GM18868 (cell line): ENCODE data around the gene MROH9.
A peak's percentile ranks its signal among the peaks of the same experiment; 100 is the strongest.

Experiments
- ATAC-seq: cut with Tn5 transposase; IDR thresholded peaks from one replicate; pipeline ENCODE4 v1.9.1; 2021; ENCODE audit warnings: mild to moderate bottlenecking, moderate library complexity; ENCODE audit not compliant: unreplicated experiment

MROH9 gene

GRCh38 chr1:170964506-170964905 is 29.2 kb downstream of the MROH9 start:
- no peak for ATAC-seq

GRCh38 chr1:170967042-170967910 is 31.9 kb downstream of the MROH9 start:
- peak; percentile 87 for ATAC-seq

DNA sequence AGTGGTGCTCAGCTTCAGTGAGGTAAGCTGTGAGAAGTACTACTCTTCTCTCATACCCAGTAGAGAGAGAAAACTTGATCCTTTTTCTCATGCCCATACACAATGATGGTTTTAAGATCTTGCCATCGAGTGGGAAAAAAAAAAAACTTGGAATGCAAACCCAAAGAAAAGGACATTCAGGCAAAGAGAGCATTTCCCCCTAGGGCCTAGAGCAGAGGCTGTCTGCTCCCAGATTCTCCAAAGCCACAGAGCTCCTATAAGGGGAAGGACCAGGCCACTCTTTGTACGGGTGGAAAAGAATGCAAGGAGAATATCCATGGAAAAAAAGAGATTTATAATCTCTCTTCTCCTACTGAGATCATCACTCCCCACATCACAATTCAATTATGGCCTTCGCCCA is 34.9 kb downstream of the MROH9 start:
- no peak for ATAC-seq

GRCh38 chr1:170978371-170978910 is 43.1 kb downstream of the MROH9 start:
- no peak for ATAC-seq

DNA sequence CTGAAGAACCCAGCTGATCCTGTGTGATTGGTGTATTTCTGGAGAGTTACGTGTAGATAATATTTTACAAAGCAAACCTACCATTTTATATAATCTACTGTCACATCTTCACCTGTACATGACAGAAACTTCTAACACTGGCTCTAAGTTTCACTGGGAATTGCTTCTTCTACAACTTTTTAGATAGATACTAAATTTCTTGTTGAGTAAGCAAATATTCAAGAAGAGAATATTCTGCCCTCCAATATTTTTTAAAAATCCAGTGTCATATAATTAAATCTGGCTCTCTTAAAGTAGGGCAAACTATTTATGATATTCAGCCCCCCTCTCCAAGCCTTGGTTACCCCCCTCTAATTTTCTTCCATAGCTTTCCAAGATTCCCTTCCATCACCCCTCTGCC is 50.1 kb downstream of the MROH9 start:
- no peak for ATAC-seq

- ATAC-seq = no peak
These were observed 51.6 kb downstream of the MROH9 start for GRCh38 chr1:170986901-170987300.

GRCh38 chr1:170987424-170987823 is 52.1 kb downstream of the MROH9 start:
- no peak for ATAC-seq

- no peak for ATAC-seq
These were observed 57.8 kb downstream of the MROH9 start for GRCh38 chr1:170993151-170993550.

GRCh38 chr1:170993717-170994116 is 58.4 kb downstream of the MROH9 start:
- ATAC-seq = no peak

DNA sequence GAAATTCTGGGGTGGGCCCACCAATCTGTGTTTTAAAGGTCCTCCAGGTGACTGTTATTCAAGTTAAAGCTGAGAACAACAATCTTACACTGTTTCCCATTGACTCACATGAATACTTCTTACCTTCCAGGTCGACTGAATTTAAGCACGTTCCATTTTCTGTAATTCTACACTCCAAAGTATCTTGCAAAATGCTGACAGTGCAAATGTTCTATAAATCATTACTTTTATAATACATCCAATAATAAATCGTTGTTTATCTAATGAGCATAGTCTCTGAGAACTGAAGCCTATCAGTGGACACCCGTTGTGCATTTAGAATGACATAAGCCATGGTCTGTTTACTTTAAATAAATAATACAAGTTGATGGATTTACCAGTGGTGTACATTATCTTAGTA is 79.5 kb downstream of the MROH9 start:
- no peak for ATAC-seq

DNA sequence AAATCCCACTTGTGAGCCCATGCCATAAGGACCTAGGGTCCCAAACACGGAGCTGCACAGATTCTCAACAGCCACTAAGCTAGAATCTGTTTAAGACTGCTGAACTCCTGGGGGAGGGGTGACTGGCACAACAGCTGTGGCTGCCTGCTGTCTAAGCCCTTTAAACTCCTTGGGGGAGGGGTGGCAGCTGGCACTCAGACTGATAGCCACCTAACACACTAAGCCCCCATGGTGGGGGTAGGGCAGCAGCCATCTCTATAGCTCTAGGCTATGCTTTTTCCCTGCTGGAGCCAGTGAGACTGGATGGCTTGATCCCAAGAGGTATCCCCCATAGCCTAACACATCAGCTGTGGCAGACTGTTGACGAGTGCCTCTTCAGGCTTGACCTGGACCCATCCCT is 82.1 kb downstream of the MROH9 start:
- ATAC-seq = no peak

DNA sequence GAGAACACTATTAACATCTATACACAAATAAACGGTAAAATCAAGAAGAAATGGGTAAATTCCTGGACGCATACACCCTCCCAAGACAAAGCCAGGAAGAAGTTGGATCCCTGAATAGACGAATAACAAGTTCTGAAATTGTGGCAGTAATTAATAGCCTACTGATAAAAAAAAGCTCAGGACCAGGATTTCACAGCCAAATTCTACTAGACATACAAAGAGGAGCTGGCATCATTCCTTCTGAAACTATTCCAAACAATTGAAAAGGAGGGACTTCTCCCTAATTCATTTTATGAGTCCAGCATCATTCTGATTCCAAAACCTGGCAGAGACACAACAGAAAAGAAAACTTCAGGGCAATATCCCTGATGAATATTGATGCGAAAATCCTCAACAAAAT is 84.6 kb downstream of the MROH9 start:
- ATAC-seq = no peak

GRCh38 chr1:171032822-171033702 is 97.7 kb downstream of the MROH9 start:
- no peak for ATAC-seq

DNA sequence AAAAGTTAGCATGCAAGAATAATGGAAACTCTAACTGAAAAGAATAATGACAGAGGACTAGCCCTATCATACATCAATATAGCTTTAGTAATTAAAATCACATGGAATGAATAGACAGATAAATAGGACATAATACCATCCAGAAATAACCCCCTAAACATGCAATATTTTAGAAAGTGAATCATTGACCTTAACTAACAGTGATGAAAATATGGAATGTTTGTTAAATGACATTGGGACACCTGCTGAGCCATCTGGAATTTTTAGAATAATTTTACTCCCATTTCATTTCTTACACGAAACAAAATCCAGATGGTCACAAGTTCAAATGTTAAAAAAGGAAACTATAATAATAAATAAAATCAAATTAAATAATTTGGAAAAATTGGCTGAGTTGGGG is 102.3 kb downstream of the MROH9 start:
- ATAC-seq = no peak

DNA sequence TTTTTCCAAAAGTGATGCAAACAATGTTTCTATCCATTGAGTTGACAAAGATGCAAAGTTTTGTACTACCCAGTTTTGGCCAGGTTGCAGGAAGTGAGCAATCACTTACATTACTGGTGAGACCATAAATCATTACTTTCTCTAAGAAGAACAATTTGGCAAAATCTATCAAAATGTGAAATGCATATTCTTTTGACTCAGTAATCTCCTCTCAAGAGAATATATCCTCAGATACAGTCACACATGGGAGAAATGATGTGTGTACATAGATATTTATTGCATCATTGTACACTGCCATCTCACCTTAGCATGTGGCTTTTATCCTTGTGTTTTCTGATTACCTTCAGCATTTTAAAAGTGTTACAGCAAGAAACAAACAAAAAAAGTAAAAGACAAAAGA is 103.0 kb downstream of the MROH9 start:
- no peak for ATAC-seq

GRCh38 chr1:171048014-171048413 is 112.7 kb downstream of the MROH9 start:
- no peak for ATAC-seq

DNA sequence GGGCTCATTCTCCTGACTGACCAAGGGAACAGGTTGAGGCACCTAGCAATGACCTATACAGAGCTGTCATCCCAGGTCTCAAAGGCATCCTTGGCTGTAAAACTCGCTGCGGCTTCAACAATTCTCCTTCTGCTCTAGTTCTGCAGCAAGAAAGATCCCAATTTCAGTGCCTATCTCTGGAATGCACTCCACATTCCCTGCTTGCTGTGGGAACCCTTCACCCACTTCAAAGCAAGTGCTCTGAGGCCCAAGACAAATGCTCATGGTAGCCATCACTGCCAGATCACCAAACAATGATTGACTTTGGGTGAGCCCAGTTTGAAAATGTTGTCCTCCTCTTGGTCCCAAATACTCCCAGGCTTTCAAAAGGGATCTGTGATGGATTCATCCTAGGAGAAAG is 117.6 kb downstream of the MROH9 start:
- no peak for ATAC-seq

DNA sequence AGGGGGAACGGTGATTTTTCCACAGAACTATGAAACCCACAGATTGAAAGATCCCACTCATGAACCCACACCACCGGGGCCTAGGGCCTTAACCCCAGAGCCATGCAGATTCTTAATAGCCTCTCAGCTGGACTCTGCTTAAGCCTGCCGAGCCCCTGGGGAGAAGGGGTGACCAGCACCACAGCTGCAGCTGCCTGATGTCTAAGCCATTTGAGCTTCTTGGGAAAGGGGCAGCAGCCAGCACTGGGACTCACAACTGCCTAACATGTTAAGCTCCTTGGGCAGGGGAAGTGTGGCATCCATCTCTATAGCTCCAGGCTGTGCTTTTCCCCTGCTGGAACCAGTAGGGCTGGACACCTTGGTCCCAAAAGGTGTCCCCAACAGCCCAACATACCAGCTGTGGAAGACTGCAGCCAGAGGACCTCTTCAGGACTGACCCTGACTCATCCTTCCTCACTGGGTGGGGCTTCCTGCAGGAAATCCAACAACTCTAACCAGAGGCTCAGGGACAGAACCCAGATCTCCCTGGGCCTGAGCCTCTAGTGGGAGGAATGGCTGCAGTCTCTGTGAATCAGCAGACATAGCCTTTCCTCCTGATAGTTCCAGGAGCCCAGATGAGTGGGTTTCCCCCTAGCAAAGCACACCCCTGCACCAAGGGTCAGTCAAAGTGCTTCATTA is 120.8 kb downstream of the MROH9 start:
- no peak for ATAC-seq

GRCh38 chr1:171061425-171062143 is 126.2 kb downstream of the MROH9 start:
- no peak for ATAC-seq

DNA sequence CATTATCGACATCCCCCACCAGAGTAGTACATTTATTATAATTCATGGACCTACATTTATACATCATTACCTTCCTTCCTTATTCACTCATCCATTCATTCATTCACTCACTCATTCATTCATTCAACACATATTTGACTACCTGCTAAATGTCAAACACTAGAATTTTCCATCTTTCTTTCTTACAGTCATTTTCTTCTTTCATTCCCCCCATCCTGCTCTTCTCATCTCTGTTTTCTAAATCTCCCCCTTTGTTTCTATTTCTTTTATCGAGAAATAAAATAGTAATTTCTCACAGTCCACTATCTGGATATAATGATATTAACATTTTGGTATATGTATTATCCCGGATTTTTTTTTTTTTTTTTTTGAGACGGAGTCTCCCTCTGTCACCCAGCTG is 127.6 kb downstream of the MROH9 start:
- ATAC-seq = no peak

GRCh38 chr1:171075041-171075440 is 139.7 kb downstream of the MROH9 start:
- ATAC-seq = no peak
